ENCODE data around the gene NPIPA1.
A peak's percentile ranks its signal among the peaks of the same experiment; 100 is the strongest.
"Not testable (repeated sequence)": the region's sequence is repeated elsewhere in the genome, so short reads cannot be mapped to it uniquely, and the experiment has no call there.

Gene NPIPA1

GRCh38 chr16:14958323-14958600 lies 21.0 kb downstream of the NPIPA1 start:
- POLR2A ChIA-PET, result no interaction called here
- TF ChIP-seq ZNF384 (IDR thresholded peaks at IDR 0.05), result no peak
- TF ChIP-seq PKNOX1 (IDR thresholded peaks at IDR 0.05), result no peak
- TF ChIP-seq SUZ12 (IDR thresholded peaks at IDR 0.05), result no peak
- TF ChIP-seq FOXA1 (IDR thresholded peaks at IDR 0.05), result no peak
- TF ChIP-seq FOXK2 (IDR thresholded peaks at IDR 0.05), result no peak
- no peak for TF ChIP-seq CTBP1 (IDR thresholded peaks at IDR 0.05; ENCODE audit: borderline replicate concordance)
- no peak for TF ChIP-seq ELF4 (IDR thresholded peaks at IDR 0.05)
- DNase-seq (ENCODE audit: extremely low spot score), result no peak
- CTCF ChIA-PET, result no interaction called here

DNA sequence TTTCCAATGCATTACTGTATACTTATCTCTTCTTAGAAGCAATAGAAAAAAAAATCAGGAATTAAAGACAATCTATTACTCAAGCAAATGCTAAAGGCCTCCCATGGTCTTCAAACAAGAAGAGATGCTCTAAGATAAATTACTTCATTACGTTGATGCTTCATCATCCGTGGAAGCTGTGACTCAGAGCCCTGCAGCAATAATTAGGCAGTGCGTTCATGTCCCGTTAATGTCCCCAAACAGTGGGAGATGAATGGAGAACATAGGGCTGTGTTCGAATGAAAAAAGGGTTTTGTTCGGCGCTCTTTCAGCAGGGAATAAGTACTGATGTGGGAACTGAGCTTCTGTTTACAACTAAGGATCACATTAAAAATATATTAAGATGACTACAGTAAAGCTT lies 21.7 kb downstream of the NPIPA1 start:
- no peak for TF ChIP-seq SP1 (IDR thresholded peaks at IDR 0.05)
- no peak for TF ChIP-seq ZNF384 (IDR thresholded peaks at IDR 0.05)
- TF ChIP-seq ARNT (IDR thresholded peaks at IDR 0.05), result no peak
- TF ChIP-seq ELF4 (IDR thresholded peaks at IDR 0.05), result no peak
- TF ChIP-seq BHLHE40 (IDR thresholded peaks at IDR 0.05; ENCODE audit: borderline replicate concordance), result no peak
- ChIA-PET POLR2A (no interaction called here), CTCF (no interaction called here)
- DNase-seq (ENCODE audit: extremely low spot score), result peak; percentile 18

- TF ChIP-seq CTBP1 (IDR thresholded peaks at IDR 0.05; ENCODE audit: borderline replicate concordance), result no peak
- TF ChIP-seq PKNOX1 (IDR thresholded peaks at IDR 0.05), result no peak
- no peak for TF ChIP-seq FOXA1 (IDR thresholded peaks at IDR 0.05)
- TF ChIP-seq LEF1 (IDR thresholded peaks at IDR 0.05; ENCODE audit: borderline replicate concordance), result no peak
- TF ChIP-seq FOXK2 (IDR thresholded peaks at IDR 0.05), result no peak
- no peak for TF ChIP-seq ARNT (IDR thresholded peaks at IDR 0.05)
- TF ChIP-seq TARDBP (IDR thresholded peaks at IDR 0.05), result no peak
- TF ChIP-seq ZNF384 (IDR thresholded peaks at IDR 0.05), result no peak
- no peak for TF ChIP-seq FOXM1 (IDR thresholded peaks at IDR 0.05; ENCODE audit: borderline replicate concordance)
- no peak for TF ChIP-seq ELF4 (IDR thresholded peaks at IDR 0.05)
- TF ChIP-seq NFRKB (IDR thresholded peaks at IDR 0.05), result no peak
- TF ChIP-seq L3MBTL2 (conservative IDR thresholded peaks at IDR 0.05), result no peak
- no peak for TF ChIP-seq SP1 (IDR thresholded peaks at IDR 0.05)
- no peak for TF ChIP-seq SUZ12 (IDR thresholded peaks at IDR 0.05)
- TF ChIP-seq HDGF (IDR thresholded peaks at IDR 0.05; ENCODE audit: borderline replicate concordance), result no peak
- no peak for TF ChIP-seq BHLHE40 (IDR thresholded peaks at IDR 0.05; ENCODE audit: borderline replicate concordance)
- POLR2A ChIA-PET, result no interaction called here
- no peak for DNase-seq (ENCODE audit: extremely low spot score)
- CTCF ChIA-PET, result no interaction called here
Observed at GRCh38 chr16:14961405-14962186, 24.4 kb downstream of the NPIPA1 start.

- no peak for DNase-seq (ENCODE audit: extremely low spot score)
- ChIA-PET CTCF (no interaction called here), POLR2A (no interaction called here)
- no peak for TF ChIP-seq TARDBP (IDR thresholded peaks at IDR 0.05)
Observed at GRCh38 chr16:14963281-14964173, 26.3 kb downstream of the NPIPA1 start.

DNA sequence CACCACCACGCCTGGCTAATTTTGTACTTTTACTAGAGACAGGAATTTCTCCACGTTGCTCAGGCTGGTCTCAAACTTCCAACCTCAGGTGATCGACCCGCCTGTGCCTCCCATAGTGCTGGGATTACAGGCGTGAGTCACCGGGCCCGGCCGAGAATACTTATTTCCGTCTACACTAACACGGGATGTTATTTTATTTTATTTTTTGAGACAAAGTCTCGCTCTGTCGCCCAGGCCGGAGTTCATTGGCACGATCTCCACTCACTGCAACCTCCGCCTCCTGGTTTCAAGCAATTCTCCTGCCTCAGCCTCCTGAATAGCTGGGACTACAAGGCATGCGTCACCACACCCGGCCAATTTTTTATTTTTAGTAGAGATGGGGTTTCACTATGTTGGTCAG lies 28.1 kb downstream of the NPIPA1 start:
- POLR2A ChIA-PET, result no interaction called here
- DNase-seq (ENCODE audit: extremely low spot score), result no peak
- CTCF ChIA-PET, result no interaction called here
- no peak for TF ChIP-seq HDGF (IDR thresholded peaks at IDR 0.05; ENCODE audit: borderline replicate concordance)
- TF ChIP-seq FOXA1 (IDR thresholded peaks at IDR 0.05), result no peak
- no peak for TF ChIP-seq TARDBP (IDR thresholded peaks at IDR 0.05)
- no peak for TF ChIP-seq CTBP1 (IDR thresholded peaks at IDR 0.05; ENCODE audit: borderline replicate concordance)
- no peak for TF ChIP-seq ELF4 (IDR thresholded peaks at IDR 0.05)
- no peak for TF ChIP-seq LEF1 (IDR thresholded peaks at IDR 0.05; ENCODE audit: borderline replicate concordance)
- no peak for TF ChIP-seq FOXK2 (IDR thresholded peaks at IDR 0.05)
- TF ChIP-seq L3MBTL2 (conservative IDR thresholded peaks at IDR 0.05), result no peak
- no peak for TF ChIP-seq ZNF384 (IDR thresholded peaks at IDR 0.05)
- no peak for TF ChIP-seq SUZ12 (IDR thresholded peaks at IDR 0.05)
- no peak for TF ChIP-seq NFRKB (IDR thresholded peaks at IDR 0.05)
- TF ChIP-seq ARNT (IDR thresholded peaks at IDR 0.05), result no peak
- TF ChIP-seq BHLHE40 (IDR thresholded peaks at IDR 0.05; ENCODE audit: borderline replicate concordance), result no peak
- no peak for TF ChIP-seq PKNOX1 (IDR thresholded peaks at IDR 0.05)

DNA sequence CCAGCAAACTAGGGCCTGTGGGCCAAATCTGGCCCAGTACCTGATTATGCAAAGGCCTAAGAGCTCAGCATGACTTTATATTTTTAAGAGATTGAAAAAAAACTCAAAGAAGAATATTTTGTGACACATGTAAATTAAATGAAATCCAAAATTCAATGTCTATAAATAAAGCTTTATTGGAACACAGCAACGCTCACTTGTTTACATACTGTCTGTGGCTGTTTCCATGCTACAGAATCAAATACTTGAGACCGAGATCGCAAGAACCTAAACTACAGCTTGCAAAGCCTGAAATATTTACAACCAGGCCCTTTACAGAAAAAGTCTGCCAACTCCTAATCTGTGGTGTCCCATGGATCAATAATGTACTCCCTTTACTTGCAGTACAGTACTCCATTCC lies 32.6 kb downstream of the NPIPA1 start:
- POLR2A ChIA-PET; DNase-seq (ENCODE audit: extremely low spot score); CTCF ChIA-PET: not testable (repeated sequence)

DNA sequence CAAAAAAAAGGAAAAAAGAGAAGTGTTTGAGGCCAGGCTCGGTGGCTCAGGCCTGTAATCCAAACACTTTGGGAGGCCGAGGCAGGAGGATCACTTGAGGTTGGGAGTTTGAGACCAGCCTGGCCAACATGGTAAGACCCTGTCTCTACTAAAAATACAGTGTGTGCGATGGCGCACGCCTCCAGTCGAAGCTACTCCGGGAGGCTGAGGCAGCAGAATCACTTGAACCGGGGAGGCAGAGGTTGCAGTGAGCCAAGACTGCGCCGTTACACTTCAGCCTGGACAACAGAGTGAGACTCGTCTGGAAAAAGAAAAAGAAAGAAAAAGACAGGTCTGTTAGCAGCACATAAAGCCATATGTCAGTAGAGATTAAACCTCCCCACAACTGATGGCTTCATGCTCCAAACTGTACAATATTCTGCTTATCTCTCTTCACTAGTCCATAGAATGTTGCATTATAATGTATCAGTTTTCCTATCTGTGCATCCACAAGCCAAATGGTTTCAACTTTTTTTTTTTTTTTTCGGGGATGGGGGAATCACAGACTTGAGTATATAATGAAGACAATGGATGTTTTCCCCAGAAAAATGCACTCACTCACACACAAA lies 34.5 kb downstream of the NPIPA1 start:
- DNase-seq (ENCODE audit: extremely low spot score); CTCF ChIA-PET; POLR2A ChIA-PET: not testable (repeated sequence)

- POLR2A ChIA-PET; DNase-seq (ENCODE audit: extremely low spot score); CTCF ChIA-PET: not testable (repeated sequence)
Observed at GRCh38 chr16:14973785-14974322, 36.6 kb downstream of the NPIPA1 start.

GRCh38 chr16:14974331-14974655 lies 37.0 kb downstream of the NPIPA1 start:
- DNase-seq (ENCODE audit: extremely low spot score); CTCF ChIA-PET: not testable (repeated sequence)
- POLR2A ChIA-PET, result interaction anchor here (1.1 kb wide), 1 partner anchor 82 kb away, joined by 3 read pairs; the partner anchor contains the start of gene NTAN1
